Fibroblast of skin of back (primary cell): ENCODE data around the gene ST7L. TPM values are rescaled to one million over a fixed set of nuclear protein-coding genes. Genes with fewer than 3 reads are reported as not detected.
"Not testable (repeated sequence)": the region's sequence is repeated elsewhere in the genome, so short reads cannot be mapped to it uniquely, and the experiment has no call there.

Experiments
- DNase-seq: peaks from one replicate; pipeline ENCODE4 v3.0.0-alpha.2; 2013
- polyA plus RNA-seq, 2 experiments: library from polyadenylated mRNA; unstranded; fragments of 120-200 nt; gene quantifications; one replicate each; pipeline ENCODE4 v1.2.1, GENCODE V29; 2013; ENCODE audit not compliant: insufficient read length in 2 of 2

ST7L gene, protein sequence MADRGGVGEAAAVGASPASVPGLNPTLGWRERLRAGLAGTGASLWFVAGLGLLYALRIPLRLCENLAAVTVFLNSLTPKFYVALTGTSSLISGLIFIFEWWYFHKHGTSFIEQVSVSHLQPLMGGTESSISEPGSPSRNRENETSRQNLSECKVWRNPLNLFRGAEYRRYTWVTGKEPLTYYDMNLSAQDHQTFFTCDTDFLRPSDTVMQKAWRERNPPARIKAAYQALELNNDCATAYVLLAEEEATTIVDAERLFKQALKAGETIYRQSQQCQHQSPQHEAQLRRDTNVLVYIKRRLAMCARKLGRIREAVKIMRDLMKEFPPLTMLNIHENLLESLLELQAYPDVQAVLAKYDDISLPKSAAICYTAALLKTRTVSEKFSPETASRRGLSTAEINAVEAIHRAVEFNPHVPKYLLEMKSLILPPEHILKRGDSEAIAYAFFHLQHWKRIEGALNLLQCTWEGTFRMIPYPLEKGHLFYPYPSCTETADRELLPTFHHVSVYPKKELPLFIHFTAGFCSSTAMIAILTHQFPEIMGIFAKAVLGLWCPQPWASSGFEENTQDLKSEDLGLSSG
- polyA plus RNA-seq (2013, experiment 1 of 2; ENCODE audit: insufficient read length): 14.1 TPM
- 11.3 TPM for polyA plus RNA-seq (2013, experiment 2 of 2; ENCODE audit: insufficient read length)

DNA sequence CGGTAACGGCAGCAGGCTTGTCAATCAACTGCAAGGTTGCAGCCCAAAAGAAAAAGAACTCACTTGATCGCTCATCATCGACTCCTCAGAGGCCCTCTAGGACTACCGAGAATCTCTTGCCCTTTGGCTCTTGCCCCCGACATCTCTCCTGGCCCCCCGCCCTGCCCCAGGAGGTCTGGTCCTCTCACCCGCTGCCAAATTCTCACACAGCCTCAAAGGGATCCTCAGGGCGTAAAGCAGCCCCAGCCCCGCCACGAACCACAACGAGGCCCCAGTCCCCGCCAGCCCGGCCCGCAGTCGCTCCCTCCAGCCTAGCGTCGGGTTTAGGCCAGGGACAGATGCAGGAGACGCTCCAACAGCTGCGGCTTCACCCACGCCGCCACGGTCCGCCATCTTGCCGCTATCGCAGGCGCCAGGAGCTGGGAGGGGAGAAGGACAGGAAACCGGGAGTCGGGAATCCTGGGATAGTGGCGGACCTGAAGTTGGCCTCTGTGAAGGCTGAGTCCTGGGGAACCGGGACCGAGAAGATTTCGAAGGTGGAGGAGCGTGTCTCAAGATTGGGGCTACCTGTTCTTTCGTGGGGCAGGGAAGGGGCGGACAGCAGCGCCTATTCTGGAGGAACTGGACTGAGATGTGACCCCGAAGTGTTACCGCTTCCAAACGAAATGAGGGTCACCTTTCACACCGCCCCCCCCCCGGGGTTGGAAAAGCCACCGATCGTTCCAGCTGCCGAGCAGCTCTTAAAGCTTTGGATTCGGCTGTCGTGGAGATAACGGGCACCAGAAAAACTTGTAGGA lies at the start of gene ST7L:
Gene ST7L, minus strand, starts transcription at position 421 of the 797 bp plus-strand sequence. Its CDS starts 28 bp downstream, at position 393.
- peak; percentile 82 for DNase-seq

DNA sequence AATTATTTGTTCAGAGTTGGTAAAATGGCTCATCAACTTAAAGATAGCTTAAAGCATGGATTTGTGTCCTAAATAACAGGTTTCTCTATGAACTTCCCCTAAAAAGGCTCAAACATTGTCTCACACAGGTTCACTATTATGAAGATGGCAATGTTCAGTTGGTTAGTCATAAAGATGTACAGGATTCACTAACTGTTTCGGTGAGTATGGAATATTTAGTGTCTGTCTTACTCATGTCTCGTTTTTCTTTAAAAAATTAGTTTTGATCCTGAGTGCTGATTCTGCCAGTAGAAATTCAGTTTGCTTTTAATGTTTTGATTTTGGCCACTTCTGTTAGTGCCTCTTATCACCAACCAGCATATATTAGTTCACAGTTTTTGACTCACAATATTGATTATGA lies 48.0 kb upstream of the ST7L start:
- no peak for DNase-seq

DNA sequence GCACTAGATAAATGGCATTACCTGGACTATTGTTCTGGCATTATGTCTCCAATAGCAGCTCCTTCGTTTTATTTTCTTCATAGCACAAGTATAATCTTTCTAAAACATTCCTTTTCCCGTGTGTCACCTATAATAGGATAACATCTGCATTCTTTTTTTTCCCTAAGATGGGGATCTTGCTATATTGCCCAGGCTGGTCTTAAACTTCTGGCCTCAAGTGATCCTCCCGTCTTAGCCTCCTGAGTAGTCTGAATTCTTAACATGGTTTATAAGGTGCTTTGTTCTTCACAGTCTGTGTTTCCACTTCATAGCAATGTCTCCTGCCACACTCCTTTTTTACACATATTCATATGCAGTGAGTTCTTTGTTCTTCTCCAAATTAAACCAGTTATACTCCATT lies 46.9 kb upstream of the ST7L start:
- no peak for DNase-seq

DNA sequence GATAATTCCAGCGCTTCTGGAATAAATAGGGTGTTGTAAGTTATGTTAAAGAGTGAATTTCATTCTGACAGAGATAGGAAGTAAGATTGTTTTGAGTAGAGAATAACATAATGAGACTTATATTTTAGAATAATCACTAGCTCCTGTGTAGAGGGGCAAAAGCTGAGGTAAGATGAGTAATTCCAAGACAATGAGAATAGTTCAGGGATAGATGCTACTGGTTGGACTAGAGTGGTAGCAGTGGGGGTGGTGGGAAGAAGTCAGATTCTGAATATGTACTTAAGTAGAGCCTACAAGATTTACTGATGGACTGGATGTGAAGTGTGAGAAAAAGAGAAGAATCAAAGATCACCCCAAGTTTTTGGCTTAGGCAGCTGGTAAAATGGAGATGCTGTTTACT lies 32.3 kb upstream of the ST7L start:
- no peak for DNase-seq

DNA sequence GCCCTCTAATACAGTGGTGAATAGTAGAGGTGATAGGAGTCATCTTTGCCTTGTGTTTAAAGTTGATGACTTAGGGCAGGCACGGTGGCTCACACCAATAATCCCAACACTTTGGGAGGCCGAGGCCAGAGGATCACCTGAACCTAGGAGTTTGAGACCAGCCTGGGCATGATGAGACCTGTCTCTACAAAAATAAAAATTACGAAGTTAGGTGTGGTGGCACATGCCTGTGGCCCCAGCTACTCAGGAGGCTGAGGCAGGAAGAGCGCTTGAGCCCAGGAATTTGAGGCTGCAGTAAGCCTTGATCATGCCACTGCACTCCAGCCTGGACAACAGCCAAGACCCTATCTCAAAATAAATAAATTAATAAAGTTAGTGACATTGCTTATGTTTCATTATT lies 27.3 kb upstream of the ST7L start:
- no peak for DNase-seq

DNA sequence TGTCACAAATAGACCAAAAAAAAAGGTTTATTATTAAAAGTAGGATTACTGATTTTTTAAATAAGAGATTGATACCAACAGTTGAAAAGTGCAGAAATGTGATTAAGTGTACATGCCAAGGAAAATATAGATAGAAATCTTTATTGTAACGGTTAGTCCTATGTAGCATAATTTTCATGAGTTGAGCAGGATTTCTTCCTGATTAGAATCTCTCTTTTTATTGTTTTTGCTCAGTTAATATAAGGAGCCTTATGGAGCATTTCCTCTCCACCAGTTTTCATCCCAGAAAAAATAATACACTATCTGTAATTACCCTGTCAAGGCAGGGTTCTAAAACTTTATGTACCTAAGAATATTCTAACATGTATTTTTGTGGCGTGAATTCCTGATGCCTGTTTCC lies 24.1 kb upstream of the ST7L start:
- no peak for DNase-seq

DNA sequence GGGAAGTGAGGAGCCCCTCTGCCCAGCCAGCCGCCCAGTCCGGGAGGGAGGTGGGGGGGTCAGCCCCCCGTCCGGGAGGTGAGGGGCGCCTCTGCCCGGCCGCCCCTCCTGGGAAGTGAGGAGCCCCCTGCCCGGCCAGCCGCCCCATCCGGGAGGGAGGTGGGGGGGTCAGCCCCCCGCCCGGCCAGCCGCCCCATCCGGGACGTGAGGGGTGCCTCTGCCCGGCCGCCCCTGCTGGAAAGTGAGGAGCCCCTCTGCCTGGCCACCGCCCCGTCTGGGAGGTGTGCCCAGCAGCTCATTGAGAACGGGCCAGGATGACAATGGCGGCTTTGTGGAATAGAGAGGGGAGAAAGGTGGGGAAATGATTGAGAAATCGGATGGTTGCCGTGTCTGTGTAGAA lies 21.5 kb upstream of the ST7L start:
- not testable (repeated sequence) for DNase-seq

DNA sequence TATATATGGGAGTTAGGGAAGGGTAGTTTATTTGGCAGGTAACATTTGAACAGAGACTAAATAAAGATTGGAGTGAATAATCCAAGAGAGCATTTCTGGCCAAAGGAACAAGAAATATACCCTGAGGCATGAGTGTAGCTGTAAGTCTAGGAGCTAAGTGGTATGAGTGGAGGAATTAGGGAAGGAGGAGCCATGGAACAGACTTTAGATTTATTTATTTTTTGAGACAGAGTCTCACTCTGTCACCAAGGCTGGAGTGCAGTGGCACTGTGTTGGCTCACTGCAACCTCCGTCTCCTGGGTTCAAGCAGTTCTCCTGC lies 19.1 kb upstream of the ST7L start:
- peak; percentile 17 for DNase-seq

DNA sequence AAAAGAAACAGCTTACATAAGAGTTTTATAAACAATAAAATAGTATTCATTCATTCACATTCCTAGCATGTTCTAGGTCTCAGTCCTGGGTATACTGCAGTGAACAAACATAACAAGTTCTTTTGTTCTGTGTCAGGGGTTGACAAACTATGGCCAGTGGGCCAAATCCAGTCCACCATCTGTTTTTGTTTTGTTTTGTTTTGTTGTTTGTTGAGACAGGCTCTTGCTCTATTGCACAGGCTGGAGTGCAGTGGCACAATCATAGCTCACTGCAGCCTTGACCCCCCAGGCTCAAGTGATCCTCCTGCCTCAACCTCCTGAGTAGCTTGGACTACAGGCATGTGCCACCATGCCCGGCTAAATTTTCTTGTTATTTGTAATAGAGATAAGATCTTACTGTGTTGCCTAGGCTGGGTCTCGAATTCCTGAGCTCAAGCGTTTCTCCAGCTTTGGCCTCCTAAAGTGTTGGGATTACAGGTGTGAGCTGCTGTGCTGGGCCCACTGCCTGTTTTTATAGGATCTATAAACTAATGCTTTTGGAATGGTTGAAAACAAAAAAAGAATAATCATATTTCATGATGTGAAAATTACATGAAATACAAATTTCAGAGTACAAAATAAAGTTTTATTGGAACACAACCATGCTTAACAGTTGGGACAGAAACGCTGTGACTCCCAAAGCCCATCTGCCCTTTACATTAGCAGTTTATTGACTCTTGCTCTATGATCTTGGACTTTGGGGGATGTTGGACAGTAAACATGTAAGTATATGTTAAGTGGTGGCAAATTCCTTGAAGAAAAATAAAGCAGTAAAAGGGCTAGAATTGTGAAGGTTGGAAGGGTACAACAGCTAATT lies 18.5 kb upstream of the ST7L start:
- peak; percentile 49 for DNase-seq

DNA sequence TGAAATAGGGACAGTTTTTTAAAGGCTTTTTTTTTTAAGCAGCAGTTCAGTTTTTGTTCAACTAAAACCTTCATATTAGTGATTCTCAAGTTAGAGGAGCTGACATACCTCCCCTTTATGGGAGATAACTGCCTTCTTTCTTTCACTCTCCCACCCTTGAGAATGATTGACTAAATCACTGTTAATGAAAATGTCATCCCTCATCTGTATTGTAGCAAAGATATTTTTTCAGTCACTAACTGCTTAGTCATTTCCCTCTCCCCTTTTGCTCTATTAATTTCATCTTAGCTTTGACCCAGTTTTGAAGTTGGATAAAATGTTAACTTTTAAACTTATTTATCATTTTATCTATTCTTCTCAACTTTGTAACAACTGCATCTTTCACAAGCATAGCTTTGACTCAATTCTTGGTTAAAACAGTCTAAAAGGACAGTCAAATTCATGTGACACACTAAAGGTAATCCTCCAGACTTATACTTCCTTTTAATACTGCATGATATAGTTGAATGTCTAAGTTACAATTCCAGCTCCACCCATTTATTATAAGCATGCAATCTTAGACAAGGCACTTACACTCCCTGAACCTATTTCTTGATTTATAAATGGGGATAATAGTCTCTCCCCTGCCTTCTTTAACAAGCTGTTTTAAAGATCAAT lies 17.8 kb upstream of the ST7L start:
- peak; percentile 22 for DNase-seq

DNA sequence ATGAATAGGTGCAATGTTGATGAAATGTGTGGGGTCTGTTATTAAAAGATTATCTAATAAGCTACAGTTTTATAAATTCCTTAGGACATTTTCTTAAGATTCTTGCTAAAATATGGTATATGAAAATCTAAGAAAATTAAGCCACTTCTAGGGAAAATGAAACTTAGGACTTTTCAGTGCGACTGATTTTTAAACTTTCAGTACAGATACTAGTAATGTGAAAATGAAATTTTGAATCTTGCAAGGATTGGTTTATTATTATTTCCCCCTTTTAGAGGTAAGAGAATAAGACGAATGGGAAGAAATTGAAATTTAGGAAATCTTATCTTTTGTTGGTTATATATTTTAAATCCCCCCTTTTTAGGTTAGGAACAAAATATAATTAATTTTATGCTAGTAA lies 17.1 kb upstream of the ST7L start:
- DNase-seq: no peak

DNA sequence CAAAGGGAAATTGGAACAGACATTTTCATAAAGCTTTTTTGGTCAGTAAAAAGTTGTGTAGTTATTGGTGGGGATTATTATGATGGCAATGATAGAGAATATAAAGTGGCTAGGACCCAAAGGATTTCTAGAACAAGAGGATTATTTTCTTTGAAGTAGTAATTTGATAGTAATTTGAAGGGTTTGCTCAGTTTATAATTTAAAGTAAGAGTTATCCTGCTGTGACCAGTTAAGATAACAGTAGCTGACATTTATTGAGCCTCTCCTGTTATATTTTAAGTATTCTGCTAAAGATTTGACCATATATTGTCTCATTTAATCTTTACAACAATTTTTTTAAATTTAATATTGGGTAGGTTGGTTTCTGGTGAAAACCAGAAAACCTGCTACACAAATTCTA lies 15.4 kb upstream of the ST7L start:
- DNase-seq: no peak

DNA sequence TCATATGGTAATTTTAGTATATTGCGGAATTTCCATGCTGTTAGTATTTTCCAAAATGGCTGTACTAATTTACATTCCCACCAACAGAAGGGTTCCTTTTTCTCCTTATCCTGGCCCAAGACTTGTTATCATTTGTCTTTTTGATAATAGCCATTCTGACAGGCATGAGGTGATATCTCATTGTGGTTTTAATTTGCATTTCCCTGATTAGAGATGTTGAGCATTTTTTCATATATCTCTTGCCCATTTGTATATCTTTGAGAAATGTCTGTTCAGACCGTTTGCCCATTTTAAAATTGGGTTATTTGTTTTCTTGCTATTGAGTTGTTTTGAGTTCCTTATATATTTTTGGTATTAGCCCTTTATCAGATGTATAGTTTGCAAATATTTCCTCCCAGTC lies 14.7 kb upstream of the ST7L start:
- no peak for DNase-seq

DNA sequence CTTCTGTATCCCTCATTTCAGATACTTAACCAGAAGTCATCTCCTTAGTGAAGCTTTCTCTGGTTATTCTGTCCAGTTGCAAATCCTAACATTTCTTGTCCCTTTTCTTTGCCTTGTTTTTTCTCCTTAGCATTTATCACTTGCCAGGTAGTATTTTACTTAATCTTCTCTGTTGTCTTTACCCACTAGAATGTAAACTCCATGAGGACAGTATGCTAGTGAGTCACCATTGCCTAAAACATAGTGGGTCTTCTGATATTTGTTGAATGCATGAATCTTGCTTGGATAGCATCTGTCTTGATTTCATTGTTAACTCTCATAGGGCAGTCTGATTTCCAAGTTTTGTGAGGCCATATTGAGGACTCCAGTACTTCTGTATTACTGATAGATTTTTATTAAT lies 10.3 kb upstream of the ST7L start:
- DNase-seq: no peak

DNA sequence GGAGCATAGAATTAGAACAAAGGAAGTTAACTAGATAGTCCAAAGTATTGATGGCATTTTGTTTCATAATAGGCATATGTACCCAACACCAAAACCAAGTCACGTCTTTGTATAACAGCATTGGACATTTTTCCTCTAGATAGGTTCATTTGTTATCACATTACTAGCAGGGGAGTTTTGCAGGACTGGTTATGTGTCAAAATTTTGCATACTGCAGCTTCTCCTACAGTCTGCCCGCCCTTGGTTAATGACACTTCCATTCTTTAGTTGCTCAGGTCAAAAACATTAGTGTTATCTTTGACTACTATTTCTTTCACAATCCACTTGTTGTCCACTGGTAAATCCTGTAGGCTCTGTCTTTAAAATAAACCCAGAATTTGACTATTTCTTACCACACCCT lies 9.6 kb upstream of the ST7L start:
- no peak for DNase-seq

DNA sequence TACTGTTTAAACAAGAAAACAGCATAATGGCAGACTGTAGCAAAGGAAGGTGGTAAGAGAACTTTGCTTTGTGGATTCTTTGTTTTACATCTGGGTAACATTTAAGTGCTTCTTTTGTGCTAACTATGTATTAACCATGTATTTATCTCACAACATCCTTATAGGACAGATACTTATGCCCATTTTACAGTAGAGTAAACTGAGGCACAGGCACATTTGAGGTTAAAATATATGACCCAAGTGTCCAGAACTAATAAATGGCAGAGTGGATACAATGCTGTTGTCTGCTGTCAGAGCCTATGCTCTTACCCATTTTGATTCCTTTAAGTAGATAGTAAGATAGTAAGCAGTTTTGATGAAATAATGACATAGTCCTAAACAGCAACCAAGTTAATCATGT lies 7.9 kb upstream of the ST7L start:
- no peak for DNase-seq

DNA sequence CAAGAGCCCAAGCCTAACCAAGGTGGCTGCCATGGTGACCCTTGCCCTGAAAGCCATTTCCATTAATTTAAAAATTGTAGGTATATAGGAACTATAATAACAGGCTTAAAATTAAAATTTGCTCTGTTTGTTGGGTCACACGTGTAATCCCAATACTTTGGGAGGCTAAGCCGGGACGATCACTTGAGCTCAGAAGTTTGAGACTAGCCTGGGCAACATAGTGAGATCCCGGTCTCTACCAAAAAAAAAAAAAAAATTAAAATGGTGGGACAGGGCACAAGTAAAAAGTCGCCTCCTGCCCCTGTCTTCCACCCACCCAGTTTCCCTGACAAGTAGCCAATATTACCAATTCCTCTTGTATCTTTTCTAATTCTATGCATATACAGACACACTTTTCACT lies 7.3 kb upstream of the ST7L start:
- no peak for DNase-seq

DNA sequence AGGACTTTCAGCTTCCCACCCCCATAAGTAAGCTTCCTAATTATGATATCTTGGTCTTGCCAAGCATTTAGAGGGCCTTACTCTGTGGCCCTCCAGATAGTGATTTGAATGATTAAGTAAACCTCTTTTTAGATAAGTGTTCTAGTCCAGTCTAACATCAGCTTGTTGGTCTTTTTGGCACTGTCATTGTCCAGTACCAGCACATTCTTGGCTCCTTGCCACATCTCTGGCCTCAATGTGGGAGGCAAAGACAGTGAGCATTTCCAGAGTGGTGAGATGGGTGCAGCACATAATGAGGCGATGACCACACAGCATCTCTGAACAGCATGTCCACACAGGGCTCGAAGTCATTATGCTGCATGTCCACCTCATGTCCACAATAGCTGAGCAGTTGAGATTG lies 6.8 kb upstream of the ST7L start:
- peak; percentile 11 for DNase-seq

DNA sequence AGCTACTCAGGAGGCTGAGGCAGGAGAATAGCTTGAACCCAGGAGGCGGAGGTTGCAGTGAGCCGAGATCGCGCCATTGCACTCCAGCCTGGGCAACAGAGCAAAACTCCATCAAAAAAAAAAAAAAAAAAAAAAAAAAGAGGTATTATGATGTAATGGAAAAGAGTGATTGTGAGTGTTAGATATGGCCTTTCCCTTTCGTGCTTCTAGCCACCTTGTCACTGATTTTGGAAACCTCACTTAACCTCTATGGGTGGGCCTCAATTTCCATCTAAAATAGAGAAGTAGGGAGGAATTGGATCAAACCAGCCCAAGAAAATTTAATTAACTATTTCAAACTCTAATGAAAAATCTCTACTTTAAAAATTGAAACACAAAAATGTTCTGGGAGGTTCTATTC lies 5.6 kb upstream of the ST7L start:
- DNase-seq: not testable (repeated sequence)

DNA sequence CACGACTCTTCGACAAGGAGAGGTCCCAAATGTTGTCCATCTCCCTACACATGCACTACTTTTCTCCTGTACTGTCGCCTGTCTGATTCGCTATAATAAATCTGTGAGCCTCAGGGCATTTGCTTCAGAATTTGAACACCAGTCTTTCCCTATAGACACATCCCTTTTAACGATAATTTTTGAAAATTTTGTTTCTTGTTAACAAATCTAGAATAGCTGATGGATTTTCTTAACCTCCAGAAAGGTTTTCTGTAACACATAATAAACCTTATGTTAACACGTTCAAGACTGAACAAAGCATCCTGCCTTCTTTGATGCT lies 1.4 kb upstream of the ST7L start:
- DNase-seq: no peak

DNA sequence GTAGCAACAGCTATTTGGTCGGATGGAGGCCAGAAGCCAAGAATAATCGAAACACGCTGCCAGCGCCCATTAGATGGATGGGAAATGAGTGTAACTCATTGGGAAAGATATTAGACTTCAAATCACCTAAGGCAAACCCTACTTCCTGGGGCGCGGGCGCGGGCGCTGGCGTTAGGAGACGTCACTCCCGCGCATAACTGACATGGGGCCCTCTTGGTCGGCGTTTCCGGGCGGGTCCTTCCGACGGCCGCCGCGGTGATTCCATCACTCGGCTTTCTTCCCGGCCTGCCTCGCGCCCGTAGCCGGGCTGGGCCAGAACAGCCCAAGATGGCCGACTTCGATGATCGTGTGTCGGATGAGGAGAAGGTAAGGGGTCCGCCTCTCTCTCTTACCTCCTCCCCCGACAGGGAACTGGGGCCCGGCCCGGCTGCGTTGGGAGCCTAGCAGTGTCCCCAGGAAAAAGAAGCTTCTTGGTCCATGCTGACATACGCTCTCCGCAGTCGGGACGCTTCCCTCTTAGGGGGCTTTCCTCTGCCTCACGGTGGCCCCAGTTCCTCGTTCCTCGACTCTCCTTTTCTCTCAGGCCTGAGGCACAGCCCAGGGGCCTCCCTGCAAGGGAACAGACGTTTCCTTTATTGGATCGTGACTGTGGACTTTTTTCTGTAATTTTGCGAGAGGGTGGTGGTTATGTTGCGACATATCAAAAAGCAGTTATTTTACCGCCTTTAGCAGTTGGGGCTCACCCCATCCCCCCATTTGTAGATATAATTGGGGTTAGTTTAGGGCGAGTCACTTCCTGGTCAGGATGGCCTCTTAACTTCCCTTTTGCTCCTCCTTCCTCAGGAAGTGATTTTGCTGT lies 806 bp upstream of the ST7L start, which contains the start of gene CAPZA1:
Gene CAPZA1, plus strand, starts transcription at position 315 of the 859 bp plus-strand sequence. Its CDS starts 13 bp downstream, at position 328.
- DNase-seq: peak; percentile 93
